A673 (cell line): ENCODE data around the gene NKIRAS2.

Experiments used
- EZH2 ChIP-seq: fragments of 200-600 bp; sonication (generic); IDR thresholded peaks from 2 replicates; pipeline ENCODE4 v1.6.1; 2017; ENCODE audit warnings: borderline replicate concordance, low read depth, mild to moderate bottlenecking, mixed read lengths, antibody characterized with exemption, low read length; ENCODE audit not compliant: poor library complexity, severe bottlenecking
- TF ChIP-seq, protein P1 (sequence below): fragments of 300-800, 200-600 bp; sonication (generic); conservative IDR thresholded peaks from 2 replicates; pipeline ENCODE4 v1.5.1; 2017; ENCODE audit warnings: low read depth, mild to moderate bottlenecking, antibody characterized with exemption, low read length, moderate library complexity, mixed read lengths

DNA sequence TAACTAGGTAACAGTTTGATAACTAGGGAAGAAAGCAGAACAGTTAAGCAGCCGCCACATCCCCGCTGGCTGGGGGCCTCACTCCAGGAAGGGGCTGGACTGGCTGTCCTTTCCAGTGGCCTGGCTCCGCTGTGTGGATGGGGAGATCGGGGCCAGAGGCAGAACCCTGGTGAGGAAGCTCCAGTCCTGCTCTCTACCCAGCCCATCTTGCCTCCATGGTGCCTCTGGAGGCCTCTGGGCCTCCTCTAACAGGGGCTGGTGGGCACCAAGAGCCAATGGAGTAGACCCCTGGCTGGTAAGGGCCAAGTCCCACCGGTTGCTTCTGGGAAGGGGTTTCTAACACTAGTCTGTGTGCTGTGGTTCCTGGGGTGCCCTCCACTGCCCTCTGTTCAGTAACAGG, 45.2 kb upstream of the NKIRAS2 start:
- TF ChIP-seq, protein P1, sequence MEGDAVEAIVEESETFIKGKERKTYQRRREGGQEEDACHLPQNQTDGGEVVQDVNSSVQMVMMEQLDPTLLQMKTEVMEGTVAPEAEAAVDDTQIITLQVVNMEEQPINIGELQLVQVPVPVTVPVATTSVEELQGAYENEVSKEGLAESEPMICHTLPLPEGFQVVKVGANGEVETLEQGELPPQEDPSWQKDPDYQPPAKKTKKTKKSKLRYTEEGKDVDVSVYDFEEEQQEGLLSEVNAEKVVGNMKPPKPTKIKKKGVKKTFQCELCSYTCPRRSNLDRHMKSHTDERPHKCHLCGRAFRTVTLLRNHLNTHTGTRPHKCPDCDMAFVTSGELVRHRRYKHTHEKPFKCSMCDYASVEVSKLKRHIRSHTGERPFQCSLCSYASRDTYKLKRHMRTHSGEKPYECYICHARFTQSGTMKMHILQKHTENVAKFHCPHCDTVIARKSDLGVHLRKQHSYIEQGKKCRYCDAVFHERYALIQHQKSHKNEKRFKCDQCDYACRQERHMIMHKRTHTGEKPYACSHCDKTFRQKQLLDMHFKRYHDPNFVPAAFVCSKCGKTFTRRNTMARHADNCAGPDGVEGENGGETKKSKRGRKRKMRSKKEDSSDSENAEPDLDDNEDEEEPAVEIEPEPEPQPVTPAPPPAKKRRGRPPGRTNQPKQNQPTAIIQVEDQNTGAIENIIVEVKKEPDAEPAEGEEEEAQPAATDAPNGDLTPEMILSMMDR = no peak
- TF ChIP-seq EZH2 = no peak
